ENCODE measurements around the gene TWIST2. TPM values are rescaled to one million over a fixed set of nuclear protein-coding genes. Genes with fewer than 3 reads are reported as not detected.

Gene TWIST2
- polyA plus RNA-seq, 1 donor from 2014 or later = not detected

DNA sequence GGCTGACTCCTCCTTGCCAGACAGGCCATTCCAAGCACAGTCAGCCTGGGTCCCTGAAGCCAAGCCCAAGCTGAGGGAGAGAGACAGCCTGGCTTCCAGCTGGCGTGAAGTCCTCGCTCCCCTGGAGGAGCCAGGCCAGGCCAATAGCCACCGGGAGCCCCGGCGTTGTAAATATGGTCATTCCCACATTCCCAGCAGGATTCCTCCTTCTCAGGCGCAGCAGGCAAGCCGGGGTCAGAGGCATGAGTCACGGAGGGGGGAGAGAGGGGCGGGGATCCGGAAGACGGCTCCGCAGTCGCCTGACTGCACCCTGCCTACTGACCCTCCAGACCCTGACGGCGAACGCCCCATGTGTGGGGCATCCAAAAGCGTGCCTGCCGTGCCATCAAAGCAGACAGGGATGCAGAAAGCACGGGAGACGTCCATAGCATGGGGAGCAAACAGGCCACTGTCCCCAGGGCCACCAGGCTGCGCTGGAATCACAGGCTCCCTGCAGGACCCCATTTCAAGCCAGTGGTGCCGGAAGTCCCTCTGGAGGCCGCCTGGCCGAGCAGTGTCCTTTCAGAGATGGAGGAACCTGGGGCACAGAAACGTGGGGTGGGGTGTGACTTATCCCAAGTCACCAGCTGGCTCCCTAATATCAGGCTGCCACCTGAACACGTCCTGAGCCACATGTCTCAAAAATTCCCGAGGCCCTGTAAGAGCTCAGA, 48.2 kb downstream of the TWIST2 start:
- Histone ChIP-seq H3K9me3 (ENCODE audit: low read length) (no peaks in the 10 kb centered on the region), H3F3A (ENCODE audit: insufficient read depth, low read length, poor library complexity, severe bottlenecking) (no peaks in the 10 kb centered on the region), H4K20me1 (ENCODE audit: insufficient read depth) (no peaks in the 10 kb centered on the region), H3K27me3 (ENCODE audit: insufficient read depth, low read depth, low read length) (no peaks in the 10 kb centered on the region), H3K4me3 (ENCODE audit: low read length) (no peak overlapping the region), H3K4me2 (ENCODE audit: low read length) (no peak overlapping the region), H3K27ac (ENCODE audit: low read length) (no peak overlapping the region), H3K9me2 (ENCODE audit: insufficient read depth, low read length) (no peaks in the 10 kb centered on the region), H2AFZ (ENCODE audit: low read depth, low read length) (no peak overlapping the region), H3K9ac (ENCODE audit: low read length) (no peak overlapping the region), H3K79me2 (replicated peaks; ENCODE audit: insufficient read depth, low read length) (no peaks in the 10 kb centered on the region), H3K36me3 (ENCODE audit: insufficient read depth, low read length) (no peaks in the 10 kb centered on the region)
- TF ChIP-seq RAD21 (conservative IDR thresholded peaks at IDR 0.05) (no peak), POLR2AphosphoS5 (IDR thresholded peaks at IDR 0.05) (no peak), CTCF (IDR thresholded peaks at IDR 0.05; ENCODE audit: poor library complexity, severe bottlenecking) (no peak), TAF1 (IDR thresholded peaks at IDR 0.05; ENCODE audit: low read depth) (no peak), MXI1 (conservative IDR thresholded peaks at IDR 0.05; ENCODE audit: poor library complexity, severe bottlenecking) (no peak), SMC3 (conservative IDR thresholded peaks at IDR 0.05; ENCODE audit: poor library complexity) (no peak), EZH2 (IDR thresholded peaks at IDR 0.05; ENCODE audit: borderline replicate concordance, insufficient read depth, low read length, poor library complexity, severe bottlenecking) (no peak), EP300 (conservative IDR thresholded peaks at IDR 0.05; ENCODE audit: poor library complexity, severe bottlenecking) (no peak)
- TF ChIP-seq, protein P1, sequence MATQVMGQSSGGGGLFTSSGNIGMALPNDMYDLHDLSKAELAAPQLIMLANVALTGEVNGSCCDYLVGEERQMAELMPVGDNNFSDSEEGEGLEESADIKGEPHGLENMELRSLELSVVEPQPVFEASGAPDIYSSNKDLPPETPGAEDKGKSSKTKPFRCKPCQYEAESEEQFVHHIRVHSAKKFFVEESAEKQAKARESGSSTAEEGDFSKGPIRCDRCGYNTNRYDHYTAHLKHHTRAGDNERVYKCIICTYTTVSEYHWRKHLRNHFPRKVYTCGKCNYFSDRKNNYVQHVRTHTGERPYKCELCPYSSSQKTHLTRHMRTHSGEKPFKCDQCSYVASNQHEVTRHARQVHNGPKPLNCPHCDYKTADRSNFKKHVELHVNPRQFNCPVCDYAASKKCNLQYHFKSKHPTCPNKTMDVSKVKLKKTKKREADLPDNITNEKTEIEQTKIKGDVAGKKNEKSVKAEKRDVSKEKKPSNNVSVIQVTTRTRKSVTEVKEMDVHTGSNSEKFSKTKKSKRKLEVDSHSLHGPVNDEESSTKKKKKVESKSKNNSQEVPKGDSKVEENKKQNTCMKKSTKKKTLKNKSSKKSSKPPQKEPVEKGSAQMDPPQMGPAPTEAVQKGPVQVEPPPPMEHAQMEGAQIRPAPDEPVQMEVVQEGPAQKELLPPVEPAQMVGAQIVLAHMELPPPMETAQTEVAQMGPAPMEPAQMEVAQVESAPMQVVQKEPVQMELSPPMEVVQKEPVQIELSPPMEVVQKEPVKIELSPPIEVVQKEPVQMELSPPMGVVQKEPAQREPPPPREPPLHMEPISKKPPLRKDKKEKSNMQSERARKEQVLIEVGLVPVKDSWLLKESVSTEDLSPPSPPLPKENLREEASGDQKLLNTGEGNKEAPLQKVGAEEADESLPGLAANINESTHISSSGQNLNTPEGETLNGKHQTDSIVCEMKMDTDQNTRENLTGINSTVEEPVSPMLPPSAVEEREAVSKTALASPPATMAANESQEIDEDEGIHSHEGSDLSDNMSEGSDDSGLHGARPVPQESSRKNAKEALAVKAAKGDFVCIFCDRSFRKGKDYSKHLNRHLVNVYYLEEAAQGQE (IDR thresholded peaks at IDR 0.05; ENCODE audit: borderline replicate concordance) = no peak

DNA sequence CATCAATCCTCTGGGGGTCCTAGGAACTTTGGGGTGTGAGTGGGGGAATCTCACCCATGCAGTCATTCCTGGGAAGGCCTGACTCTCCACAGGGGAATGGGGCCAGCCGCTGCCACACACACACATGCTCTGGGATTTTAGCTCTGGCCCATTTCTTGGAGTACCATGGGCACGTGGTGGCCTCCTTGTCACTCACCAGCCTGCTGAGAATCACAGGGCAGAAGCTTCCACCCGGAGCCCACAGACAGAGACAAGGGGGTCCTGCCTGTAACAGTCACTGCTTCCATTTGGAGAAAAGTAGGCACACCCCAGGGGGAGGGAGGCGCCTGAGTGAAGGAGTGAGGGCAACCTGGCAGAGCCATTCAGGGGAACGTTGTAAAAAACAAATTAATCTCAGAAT, 48.8 kb downstream of the TWIST2 start:
- no peak overlapping the region for H3K4me2 ChIP-seq (ENCODE audit: low read length)
- H3K4me3 ChIP-seq (ENCODE audit: low read length) = no peak overlapping the region
- H3K9ac ChIP-seq (ENCODE audit: low read length) = no peak overlapping the region

More for the DNA sequence above, 48.8 kb downstream of the TWIST2 start:
- H3K9me3 ChIP-seq (ENCODE audit: low read length) = no peaks in the 10 kb centered on the region
- H3K79me2 ChIP-seq (replicated peaks; ENCODE audit: insufficient read depth, low read length) = no peaks in the 10 kb centered on the region
- no peaks in the 10 kb centered on the region for H3K9me2 ChIP-seq (ENCODE audit: insufficient read depth, low read length)
- no peaks in the 10 kb centered on the region for H3F3A ChIP-seq (ENCODE audit: insufficient read depth, low read length, poor library complexity, severe bottlenecking)
- TF ChIP-seq CTCF (IDR thresholded peaks at IDR 0.05; ENCODE audit: poor library complexity, severe bottlenecking) = no peak
- no peak for TF ChIP-seq RAD21 (conservative IDR thresholded peaks at IDR 0.05)
- no peak for TF ChIP-seq TAF1 (IDR thresholded peaks at IDR 0.05; ENCODE audit: low read depth)
- TF ChIP-seq MXI1 (conservative IDR thresholded peaks at IDR 0.05; ENCODE audit: poor library complexity, severe bottlenecking) = no peak
- TF ChIP-seq EP300 (conservative IDR thresholded peaks at IDR 0.05; ENCODE audit: poor library complexity, severe bottlenecking) = no peak
- no peak for TF ChIP-seq POLR2AphosphoS5 (IDR thresholded peaks at IDR 0.05)
- no peak for TF ChIP-seq SMC3 (conservative IDR thresholded peaks at IDR 0.05; ENCODE audit: poor library complexity)
- TF ChIP-seq, protein P1 (IDR thresholded peaks at IDR 0.05; ENCODE audit: borderline replicate concordance) = no peak
- no peak for TF ChIP-seq EZH2 (IDR thresholded peaks at IDR 0.05; ENCODE audit: borderline replicate concordance, insufficient read depth, low read length, poor library complexity, severe bottlenecking)
- H3K36me3 ChIP-seq (ENCODE audit: insufficient read depth, low read length) = no peaks in the 10 kb centered on the region
- H3K27ac ChIP-seq (ENCODE audit: low read length) = no peak overlapping the region
- H2AFZ ChIP-seq (ENCODE audit: low read depth, low read length) = no peak overlapping the region
- H4K20me1 ChIP-seq (ENCODE audit: insufficient read depth) = no peaks in the 10 kb centered on the region
- H3K27me3 ChIP-seq (ENCODE audit: insufficient read depth, low read depth, low read length) = no peaks in the 10 kb centered on the region

Measured in neural cell (in vitro differentiated cells).